Stimulated activated CD4-positive, alpha-beta T cell treated with anti-CD3 and anti-CD28 coated beads, Interleukin-1b, Interleukin-23, amount 100 ng/mL, for 48 hours (primary cell): ENCODE measurements around the gene RPS6KA4.

ENCODE experiments used
- DNase-seq: peaks from one replicate; pipeline ENCODE4 v3.0.0-alpha.2; 2020

Gene RPS6KA4

DNA sequence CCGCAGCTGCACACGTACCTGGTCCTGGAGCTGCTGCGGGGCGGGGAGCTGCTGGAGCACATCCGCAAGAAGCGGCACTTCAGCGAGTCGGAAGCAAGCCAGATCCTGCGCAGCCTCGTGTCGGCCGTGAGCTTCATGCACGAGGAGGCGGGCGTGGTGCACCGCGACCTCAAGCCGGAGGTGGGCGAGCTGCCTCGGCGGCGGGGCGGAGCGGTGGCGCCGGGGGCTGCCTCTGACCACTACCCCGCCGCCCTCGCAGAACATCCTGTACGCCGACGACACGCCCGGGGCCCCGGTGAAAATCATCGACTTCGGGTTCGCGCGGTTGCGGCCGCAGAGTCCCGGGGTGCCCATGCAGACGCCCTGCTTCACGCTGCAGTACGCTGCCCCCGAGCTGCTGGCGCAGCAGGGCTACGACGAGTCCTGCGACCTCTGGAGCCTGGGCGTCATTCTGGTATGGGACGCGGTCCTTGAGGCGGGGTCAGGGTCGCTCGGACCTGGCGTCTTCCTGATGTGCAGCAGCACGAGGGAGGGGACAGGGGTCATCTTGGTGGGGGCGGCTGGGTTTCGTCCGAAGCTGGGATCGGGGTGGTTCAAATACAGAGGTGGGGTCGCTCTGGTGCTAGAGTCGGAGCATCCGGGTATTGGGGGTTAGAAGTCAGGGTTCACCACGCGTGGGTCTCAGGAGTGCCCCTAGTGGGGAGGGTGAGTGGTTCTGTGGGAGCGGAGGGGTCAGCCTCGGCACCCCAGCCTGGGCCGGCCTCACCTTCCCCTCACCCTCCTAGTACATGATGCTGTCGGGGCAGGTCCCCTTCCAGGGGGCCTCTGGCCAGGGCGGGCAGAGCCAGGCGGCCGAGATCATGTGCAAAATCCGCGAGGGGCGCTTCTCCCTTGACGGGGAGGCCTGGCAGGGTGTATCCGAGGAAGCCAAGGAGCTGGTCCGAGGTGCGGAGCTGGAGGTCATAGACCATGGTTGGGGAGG is 10.8 kb downstream of the RPS6KA4 start:
- DNase-seq, result no peak

DNA sequence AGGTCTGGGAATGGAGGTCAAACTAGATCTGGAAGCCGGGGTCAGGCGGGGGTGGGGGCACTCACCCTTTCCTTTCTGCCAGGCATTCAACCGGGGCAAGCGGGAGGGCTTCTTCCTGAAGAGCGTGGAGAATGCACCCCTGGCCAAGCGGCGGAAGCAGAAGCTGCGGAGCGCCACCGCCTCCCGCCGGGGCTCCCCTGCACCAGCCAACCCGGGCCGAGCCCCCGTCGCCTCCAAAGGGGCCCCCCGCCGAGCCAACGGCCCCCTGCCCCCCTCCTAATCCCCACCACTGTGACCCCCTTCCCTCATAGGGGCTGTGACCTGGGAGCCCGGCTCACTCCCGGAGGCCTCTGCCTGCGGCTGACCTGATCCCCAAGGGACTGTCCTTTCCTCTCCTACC is 12.2 kb downstream of the RPS6KA4 start:
- no peak for DNase-seq

DNA sequence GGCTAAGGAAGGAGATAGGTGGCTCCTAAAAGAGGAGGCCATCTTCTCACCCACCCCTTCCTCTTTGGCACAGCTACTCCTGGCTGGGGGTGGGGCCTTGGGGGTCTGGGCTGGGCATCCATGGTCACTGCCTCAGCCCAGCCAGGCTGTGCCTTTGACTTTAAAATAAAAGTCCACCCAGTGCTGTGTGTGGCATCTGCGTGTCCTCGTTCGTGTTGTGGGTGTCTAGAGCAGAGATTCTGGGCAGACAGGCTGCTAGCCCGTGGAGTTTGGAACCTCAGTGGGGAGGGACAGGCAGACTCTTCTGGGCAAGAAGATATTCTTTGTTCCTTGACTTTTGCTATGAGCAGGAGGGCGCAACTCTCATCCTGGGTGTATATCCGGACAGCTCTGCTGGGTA is 13.1 kb downstream of the RPS6KA4 start:
- no peak for DNase-seq

DNA sequence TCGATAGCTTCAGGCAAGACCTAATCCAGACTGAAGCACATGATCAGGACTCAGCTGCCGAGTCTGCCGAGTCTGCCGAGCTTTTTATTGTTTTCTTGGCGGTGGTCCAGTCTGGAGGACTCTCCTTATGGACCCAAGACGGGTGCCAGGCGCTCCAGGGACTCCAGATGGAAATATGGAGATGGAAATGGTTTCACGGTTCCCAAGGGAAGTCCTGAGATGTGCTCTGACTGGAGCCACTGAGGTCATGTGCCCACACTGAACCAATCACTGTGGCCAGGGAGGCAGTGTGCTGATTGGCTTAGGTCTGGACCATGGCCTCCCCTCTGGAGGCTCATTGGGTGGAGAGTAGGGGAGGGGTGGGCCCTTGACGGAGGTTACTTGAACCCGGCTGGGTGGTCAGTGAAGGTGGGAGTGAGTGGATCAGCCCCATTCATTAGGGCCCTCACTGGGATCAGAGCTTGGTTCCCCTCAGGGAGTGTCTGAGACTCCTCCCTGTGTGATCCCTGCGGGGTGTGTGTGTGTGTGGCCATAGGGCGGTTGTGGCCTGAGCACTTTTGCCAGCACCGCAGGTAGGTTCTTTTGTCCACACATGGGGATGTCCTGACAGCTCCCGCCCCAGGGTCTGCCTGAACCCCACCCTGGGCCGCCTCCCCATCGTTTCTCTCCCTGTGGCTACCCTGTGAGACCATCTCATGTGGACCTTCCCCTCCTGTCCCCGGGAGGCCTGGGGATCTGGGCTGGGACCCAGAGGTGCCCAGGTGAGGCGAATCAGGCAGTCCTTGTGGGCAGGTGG is 14.0 kb downstream of the RPS6KA4 start:
- no peak for DNase-seq

DNA sequence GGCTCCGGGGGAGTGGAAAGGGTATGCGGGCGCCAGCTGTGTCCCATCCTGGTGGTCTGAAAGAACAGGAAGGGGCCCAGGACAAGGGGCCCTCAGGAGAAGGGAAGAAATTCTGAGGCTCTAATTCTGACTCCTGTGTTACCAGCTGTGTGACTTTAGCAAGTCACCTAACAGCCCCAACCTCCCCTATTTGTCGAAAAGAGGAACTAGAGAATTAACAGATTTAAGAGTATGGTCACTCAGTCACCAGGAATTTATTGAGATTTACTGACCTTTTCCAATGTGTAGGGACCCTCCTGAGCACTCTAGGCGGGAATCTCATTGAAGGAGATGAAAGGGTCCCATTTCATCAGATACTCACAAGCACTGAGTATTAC is 14.6 kb downstream of the RPS6KA4 start:
- DNase-seq, result no peak

DNA sequence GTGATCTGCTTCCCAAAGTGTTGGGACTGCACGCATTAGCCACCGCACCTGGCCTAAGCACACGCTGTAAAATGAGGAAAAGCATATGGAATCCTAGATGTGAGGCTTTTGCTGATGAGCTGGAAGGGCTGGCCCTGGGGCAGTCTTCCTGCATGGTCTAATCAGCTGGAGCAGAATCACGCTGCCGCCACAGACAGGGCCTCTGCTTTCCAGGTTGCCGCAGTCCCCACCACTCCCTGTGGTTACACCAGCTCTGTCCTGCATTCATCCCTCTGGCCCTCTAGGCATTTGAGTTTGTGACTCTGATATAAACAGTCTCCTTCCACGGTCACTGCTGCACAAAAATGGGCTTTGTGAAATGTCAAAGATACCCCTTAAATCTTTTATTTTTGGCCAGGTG is 17.1 kb downstream of the RPS6KA4 start:
- DNase-seq, result no peak

DNA sequence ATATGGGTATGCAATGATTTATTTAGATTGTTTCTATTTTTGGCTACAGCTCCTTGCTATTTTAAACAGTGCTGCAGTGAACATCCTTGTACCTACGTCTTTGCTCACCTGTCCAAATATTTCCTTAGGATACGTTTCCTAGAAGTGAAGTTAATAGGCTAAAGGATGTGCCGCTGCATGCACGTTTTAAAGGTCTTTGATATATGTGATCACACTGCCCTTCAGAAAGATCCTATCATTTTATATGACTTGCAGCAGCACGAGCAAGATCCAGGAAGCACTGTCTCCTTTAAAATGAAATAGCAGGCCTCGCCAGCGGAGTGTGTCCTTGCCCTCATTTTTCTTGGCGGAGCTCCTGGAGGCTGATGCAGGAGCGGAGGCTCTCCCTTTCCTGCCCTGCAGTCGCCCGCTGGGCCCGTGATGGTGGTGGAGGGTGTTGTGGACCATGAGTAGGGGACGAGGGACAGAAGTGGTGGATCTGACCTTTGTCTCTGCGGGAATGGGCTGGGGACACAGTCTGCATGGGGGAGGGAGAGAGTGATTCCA is 19.4 kb downstream of the RPS6KA4 start:
- no peak for DNase-seq

DNA sequence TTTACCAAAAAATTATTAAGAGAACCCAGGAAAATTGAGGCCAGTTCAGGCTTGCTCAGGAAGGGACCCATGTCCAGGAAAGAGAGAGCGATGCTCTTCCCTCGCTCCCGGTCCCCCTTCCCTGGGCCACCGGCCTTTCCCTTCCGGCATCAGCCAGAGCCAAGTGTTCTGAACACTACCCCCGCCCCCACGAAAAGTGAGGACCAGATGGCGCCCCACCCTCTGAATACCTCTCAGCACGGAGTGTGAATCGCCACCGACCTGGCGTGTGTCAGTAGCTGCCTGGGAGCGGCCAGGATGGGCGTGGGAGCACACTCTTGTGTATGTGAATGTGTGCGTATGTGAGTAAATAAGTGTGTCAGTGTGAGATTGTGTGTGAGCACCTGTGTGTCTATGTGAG is 20.2 kb downstream of the RPS6KA4 start:
- DNase-seq, result no peak

DNA sequence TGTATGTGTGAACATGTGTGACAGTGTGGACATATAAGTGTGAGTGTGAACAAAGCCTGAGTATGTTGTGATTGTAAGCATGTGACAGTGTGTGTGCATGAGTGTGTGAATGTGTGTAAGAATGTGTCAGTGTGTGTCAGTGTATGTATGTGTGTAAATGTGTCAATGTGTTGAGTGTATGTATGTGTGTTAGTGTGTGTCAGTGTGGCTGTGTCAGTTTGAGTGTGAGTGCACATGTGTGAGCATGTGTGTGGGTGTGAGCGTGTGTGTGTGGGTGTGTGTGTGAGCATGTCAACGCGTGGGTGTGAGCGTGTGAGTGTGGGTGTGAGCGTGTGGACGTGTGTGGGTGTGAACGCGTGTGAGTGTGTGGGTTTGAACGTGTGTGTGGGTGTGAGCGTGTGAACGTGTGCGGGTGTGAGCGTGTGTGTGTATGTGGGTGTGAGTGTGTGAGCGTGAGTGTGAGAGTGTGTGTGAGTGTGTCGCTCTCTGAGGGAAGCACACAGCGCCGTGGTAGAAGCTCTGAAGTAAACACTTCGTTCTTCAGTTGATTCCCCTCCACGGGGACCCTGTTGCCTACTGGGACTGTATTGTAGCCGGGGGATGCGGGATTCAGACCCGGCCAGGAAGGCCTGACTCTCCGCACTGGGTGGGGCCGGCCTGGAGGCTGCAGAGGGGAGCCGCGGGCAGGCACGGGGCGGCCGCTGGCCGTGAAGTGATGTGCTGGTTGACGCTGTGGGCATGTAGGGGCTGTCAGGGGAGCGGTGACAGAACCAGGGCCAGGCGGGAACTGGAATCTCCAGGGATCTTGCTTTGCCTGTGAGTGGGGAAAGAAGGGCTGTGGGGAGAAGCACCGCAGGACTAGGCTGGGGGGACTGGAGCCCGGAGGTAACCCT is 21.1 kb downstream of the RPS6KA4 start:
- no peak for DNase-seq

DNA sequence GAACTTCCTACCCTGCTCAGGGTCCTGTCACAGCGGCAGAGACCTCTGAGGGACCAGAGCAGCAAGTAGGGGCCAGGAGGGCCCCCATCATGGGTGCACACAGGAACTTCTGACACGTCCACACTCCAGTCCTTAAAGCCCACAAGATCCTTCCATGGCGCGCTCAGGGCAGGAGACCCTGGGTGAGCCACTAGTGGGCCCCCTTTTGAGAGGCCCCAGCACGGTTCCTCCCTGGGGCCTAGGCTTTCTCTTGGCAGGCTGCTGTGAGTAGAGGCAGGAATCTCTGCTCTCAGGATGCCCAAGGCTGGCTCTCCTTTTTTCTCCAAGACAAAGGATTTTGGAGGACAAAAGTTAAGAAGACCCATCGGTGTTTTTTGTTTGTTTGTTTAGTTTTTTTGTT is 22.4 kb downstream of the RPS6KA4 start:
- no peak for DNase-seq

DNA sequence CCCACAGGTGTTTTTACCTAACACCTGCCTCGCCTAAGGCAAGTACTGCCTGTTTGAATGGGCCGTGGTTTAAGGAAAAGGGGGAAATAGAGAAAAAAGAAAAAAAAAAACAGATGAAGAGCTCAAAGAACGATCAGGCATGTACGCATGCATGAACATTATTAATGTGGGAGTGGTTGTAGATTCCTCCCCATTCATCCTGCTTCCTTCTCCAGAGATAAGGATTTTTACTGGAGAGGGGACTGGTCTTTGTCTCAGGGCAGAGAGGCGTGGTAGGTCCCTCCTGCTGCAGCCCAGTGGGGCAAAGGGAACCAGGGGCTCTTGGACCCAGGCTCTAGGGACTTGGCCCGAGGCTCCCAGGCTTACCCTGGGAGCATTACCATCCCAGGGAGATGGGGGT is 23.1 kb downstream of the RPS6KA4 start:
- no peak for DNase-seq

DNA sequence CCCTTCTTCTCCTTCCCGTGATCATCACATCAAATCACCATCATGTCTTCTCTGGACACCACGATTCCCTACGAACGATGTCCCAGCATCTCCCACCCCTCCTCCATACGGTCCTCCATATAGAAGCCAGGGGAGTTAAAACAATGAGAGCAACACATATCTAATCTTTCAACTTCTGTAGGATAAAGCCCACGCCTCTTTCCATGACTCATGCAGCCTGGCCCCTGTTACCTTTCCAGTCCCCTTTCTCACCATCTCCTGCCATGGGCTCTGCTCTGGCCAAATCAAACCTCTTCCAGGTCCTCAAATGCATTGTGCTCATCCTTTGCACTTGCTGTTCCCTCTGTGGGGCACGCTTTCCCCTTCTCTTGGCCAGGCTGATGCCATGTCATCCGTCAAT is 23.6 kb downstream of the RPS6KA4 start:
- DNase-seq, result no peak

DNA sequence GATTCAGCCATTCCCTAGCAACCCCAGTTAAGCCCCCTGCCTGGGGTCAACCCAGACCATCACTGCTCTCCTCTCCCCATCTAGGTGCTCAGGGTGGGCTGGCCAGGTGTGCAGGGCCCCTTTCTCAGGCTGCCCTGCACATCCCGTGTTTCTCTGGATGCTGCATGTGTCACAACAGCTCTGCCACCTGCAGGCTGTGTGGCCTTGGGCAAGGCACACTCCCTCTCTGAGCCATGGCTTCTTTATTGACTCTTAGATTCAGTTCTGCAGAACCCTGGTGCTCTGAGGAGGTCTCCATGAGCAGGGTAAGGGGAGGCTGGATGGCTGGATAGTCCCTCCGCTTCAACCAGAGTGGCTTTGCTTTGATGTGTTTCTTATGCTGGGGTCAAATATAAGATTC is 24.6 kb downstream of the RPS6KA4 start:
- no peak for DNase-seq

DNA sequence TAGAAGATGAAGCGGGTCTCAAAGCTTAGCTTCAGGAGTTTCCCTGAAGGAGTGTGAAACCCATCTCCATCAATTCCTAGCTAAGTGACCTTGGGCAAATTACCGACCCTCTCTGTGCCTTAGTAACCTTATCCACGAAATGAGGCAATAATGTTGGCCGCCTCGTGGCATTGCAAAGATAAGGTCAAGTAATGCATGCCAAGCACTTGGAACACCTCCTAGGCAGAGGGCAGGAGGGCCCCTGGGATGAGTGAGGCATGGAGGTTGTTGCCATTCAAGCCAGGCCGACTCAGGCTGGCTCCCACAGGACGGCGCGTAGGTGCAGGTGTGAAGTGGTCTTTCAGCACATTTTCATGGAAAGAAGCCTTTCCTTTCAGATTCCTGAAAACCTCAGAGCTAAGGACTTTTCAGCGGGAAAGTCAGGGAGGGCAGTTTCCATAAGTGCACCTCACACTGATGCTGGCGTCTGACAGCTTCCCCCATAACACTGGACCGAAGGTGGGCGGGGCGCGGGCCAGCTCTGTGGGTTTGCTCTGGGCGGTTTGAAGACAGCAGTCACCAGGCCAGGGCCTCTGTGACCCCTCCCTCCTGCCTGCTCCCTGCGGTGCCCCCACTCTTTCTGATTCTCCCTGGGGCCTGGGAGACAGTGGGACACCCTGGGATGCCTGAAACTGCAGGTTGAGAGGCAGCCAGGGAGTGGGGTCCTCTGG is 25.2 kb downstream of the RPS6KA4 start:
- no peak for DNase-seq

DNA sequence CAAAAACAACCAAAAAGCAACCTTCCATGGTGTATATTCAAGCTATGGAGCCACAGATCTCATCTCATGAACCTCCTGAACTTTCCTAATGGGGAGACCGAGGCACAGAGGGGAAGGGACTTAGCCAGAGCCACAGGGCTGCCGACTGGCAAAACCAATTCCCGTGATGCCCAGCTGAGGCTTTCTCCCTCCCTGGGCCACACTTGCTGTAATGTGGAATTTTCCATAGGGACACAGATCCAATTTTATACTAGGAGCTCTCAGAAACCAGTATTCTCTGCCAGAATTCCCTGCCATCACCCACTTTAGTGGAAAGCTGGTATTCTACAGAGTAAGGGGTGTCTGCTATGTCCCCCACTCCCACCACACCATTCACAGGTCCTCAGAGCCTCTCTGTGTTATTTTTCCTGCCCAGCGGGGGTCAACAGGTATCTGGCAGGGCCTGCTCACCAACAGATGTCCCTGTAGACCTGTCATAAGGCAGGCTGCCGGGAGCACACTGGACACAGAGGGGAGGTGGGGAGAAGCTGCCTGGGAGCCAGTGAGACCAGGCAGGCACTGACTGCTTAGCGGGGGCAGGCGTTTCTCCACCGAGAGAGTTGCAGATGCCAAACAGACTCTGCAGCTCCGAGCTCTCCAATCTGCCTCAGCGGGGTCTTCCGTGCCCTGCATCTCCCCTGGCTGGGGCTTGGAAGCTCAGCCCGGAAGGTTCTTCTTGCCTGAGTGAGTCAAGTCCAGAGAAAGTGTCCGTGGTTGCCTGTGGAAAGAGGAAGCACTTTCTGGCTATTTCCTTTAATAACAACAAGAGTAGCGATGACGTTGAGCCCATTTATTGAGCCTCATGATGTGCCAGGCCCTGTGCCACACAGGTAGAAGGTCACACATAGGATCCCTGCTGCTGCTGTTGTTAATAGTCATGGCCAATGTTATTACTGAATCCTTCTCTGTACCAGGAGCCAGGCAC is 26.3 kb downstream of the RPS6KA4 start:
- no peak for DNase-seq

DNA sequence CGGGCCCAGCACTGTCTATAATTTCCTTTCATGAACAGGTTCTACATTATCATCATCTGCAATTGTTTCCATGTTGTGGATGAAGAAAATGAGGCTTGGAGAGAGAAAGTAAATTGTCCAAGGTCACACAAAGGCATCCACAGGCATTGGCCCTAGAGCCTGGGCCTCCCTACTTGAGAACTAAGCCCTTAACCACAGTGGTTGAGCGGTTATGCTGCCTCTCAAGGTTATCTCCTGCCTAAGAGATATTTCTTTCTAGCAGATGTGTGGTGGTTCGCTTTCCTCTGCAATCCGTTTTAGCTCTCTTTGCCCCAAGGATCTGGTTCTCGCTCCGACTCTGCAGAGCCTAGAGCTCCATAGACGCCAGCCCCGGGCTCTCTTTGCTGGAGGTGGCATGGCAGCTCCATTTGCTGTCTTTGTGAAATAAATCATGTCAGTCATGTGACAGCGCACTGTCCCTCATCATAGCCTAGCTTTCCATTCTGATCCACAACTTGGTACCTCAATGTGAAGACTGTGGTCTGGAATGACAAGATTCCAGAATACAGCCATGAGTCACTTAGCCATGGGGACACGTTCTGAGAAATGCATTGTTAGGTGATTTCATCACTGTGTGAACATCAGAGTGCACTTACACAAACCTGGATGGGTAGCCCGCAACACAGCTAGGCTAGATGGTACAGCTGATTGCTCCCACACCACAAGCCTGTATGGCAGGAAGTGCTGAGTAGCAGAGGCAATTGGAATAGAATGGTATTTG is 27.2 kb downstream of the RPS6KA4 start:
- no peak for DNase-seq

DNA sequence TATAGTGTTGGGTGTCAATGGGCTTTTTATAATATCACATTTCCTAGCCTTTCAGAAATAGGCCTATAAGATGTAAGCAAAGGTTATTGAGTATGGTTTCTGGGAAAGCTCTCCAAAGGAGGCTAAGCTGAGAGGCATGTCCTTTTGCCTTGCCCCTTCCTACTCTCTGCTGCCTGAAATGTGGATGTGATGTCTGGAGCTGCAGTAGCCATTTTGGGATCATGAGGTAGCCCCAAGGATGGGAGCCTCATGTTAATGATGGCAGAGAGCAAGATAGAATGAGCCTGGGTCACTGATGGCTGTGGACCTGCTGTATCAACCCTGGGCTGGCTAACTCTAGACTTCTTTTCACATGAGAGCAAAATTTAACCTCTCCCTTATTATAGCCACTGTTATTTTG is 29.0 kb downstream of the RPS6KA4 start:
- DNase-seq, result no peak

DNA sequence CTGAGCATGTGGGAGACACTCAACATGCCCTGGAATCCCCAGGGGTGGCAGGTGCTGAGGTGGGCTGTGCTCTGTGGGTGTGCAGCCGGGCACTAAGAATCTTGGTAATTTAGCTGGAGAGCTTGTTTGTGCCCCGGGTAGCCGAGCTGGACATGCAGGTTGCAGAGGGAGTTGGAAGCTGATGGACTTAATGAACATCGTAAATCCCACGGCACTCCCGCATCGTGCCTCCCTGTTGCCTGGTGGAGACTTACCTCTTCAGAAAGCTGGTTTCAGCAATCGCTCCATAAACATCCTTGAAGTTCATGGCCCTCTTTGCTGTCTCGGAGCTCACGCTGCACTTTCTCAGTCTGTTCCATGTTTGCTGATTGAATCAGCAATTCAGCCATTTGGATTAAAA is 29.9 kb downstream of the RPS6KA4 start:
- DNase-seq, result no peak

DNA sequence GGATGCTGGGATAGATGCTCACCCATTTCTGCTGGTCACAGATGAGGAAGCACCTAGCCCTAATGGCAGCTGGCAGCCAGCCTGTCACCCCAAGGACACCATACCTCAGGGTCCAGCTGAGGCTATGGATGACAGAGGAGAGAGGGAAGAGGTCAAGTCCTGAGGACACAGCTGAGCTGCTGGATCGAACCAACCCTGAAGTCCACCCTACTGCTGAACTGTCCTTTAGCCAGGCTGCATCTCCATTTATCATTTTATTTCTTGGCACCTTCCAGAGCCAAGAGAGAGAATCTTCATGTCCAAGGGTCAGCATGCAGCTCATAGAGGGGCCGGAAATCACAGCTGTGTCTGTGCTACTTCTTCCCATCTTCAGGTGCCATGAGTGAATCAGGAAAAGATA is 30.9 kb downstream of the RPS6KA4 start:
- no peak for DNase-seq

DNA sequence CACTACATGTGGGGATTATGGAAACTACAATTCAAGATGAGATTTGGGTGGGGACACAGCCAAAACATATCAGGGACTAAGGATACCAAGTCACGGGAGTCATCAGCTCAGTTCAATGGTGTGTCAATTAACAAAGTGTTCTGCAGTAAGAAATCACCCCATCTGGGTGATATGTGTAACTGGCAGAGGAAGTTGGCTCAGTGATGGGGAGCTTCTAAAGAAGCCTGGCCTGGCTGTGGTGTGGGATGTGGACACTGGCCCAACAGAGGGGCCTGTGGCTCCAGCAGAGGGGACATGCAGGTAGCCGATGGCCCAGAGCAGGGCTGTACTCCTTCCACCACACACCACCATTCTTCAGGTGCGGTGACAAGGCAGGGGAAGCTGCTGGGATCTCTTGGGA is 31.6 kb downstream of the RPS6KA4 start:
- no peak for DNase-seq
